SU-DHL-6 (cell line): ENCODE measurements around the gene SMTNL2.

Experiments used
- H2AFZ ChIP-seq: fragments of 200-600 bp; sonication (generic); 2 replicates; pipeline ENCODE4 v1.6.1; 2014; ENCODE audit warnings: low read depth, mild to moderate bottlenecking, moderate library complexity, mixed read lengths, antibody characterized with exemption, low read length; ENCODE audit not compliant: severe bottlenecking
- H3F3A ChIP-seq: fragments of 200-600 bp; shearing (Covaris generic); 2 replicates; pipeline ENCODE4 v1.6.0; 2016; ENCODE audit warnings: antibody characterized with exemption, mild to moderate bottlenecking; ENCODE audit not compliant: insufficient read depth
- H3K27ac ChIP-seq: fragments of 200-600 bp; sonication (generic); 2 replicates; pipeline ENCODE4 v1.5.1; 2016; ENCODE audit warnings: low read depth, mild to moderate bottlenecking, low read length, moderate library complexity, mixed read lengths
- H3K27me3 ChIP-seq: fragments of 200-600 bp; sonication (generic), shearing (Covaris generic); 2 replicates; pipeline ENCODE4 v1.6.0; 2014; ENCODE audit warnings: mild to moderate bottlenecking, low read length
- H3K36me3 ChIP-seq: fragments of 200-600 bp; sonication (generic); 2 replicates; pipeline ENCODE4 v1.6.1; 2014; ENCODE audit warnings: mild to moderate bottlenecking, low read length, mixed read lengths
- H3K4me2 ChIP-seq: fragments of 300-600, 200-600 bp; shearing (Covaris generic), sonication (generic); 2 replicates; pipeline ENCODE4 v1.6.0; 2014; ENCODE audit warnings: low read length, low read depth, mild to moderate bottlenecking; ENCODE audit not compliant: poor library complexity, severe bottlenecking
- H3K4me3 ChIP-seq: fragments of 200-600 bp; sonication (generic); 2 replicates; pipeline ENCODE4 v1.5.1; 2014; ENCODE audit warnings: antibody characterized with exemption, low read length, mild to moderate bottlenecking, mixed read lengths; ENCODE audit not compliant: insufficient read depth, poor library complexity, severe bottlenecking
- H3K79me2 ChIP-seq: fragments of 200-600 bp; sonication (generic); 2 replicates; pipeline ENCODE4 v1.6.1; 2014; ENCODE audit warnings: mild to moderate bottlenecking, low read length, moderate library complexity; ENCODE audit not compliant: insufficient read depth
- H3K9ac ChIP-seq: fragments of 200-600 bp; sonication (generic); 2 replicates; pipeline ENCODE4 v1.7.0; 2014; ENCODE audit warnings: mild to moderate bottlenecking, low read length
- H3K9me2 ChIP-seq: fragments of 200-600 bp; sonication (generic); replicated peaks from 2 replicates; pipeline ENCODE4 v1.6.1; 2014; ENCODE audit warnings: low read length; ENCODE audit not compliant: insufficient read depth
- H3K9me3 ChIP-seq: fragments of 200-600 bp; sonication (generic); 2 replicates; pipeline ENCODE4 v1.6.1; 2014; ENCODE audit warnings: low read length, mixed read lengths; ENCODE audit not compliant: insufficient read depth
- H4K20me1 ChIP-seq: fragments of 200-600 bp; sonication (generic); 2 replicates; pipeline ENCODE4 v1.6.1; 2014; ENCODE audit warnings: low read depth, mild to moderate bottlenecking, antibody characterized with exemption, low read length, moderate library complexity, mixed read lengths
- EZH2phosphoT487 ChIP-seq: fragments of 200-600 bp; sonication (generic), shearing (Covaris generic); conservative IDR thresholded peaks from 2 replicates; pipeline ENCODE4 v1.6.1; 2018; ENCODE audit warnings: mild to moderate bottlenecking, antibody characterized with exemption, low read length, moderate library complexity, mixed read lengths
- TF ChIP-seq, protein P1 (sequence below): fragments of 200-600 bp; sonication (generic); IDR thresholded peaks from one replicate; pipeline ENCODE4 v1.5.1; 2017; ENCODE audit warnings: antibody characterized with exemption, mild to moderate bottlenecking, low read length, moderate library complexity; ENCODE audit not compliant: insufficient read depth, poor library complexity, severe bottlenecking

The SMTNL2 gene

DNA sequence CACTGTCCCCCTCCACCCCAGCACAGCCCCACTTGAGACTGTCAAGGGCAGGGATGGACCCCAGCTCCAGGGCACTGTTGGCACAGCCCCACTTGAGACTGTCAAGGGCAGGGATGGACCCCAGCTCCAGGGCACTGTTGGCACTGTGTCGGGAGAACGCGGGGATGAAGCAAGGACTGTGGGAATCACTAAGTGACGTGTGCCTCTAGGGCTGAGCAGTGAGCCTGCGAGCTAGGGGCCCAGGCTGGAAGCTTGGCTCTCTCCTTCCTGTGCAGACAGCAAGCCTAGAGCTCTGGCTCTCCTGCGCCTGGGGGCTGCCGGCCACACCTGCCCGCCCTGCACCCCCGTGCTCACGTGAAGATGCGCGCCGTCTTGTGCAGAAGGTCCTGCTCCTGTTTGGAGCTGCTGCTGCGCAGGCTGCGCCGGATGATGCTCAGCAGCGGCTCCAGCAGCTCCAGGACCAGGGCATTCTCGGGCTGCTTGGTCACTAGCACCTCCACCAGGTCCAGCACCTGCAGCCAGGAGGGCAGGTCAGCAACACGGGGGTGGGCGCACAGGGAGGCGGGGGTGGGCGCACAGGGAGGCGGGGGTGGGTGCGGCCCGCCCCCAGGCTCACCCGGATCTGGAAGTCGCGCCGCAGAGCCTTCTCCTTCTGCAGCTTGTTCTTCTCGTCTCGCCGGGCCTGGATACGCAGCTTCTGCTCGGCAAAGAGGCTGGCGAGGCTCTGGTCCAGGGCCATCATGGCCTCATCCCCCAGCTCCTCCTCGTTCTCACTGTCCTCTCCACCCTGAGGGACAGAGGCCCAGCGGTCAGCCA, 40.0 kb upstream of the SMTNL2 start:
- TF ChIP-seq, protein P1, sequence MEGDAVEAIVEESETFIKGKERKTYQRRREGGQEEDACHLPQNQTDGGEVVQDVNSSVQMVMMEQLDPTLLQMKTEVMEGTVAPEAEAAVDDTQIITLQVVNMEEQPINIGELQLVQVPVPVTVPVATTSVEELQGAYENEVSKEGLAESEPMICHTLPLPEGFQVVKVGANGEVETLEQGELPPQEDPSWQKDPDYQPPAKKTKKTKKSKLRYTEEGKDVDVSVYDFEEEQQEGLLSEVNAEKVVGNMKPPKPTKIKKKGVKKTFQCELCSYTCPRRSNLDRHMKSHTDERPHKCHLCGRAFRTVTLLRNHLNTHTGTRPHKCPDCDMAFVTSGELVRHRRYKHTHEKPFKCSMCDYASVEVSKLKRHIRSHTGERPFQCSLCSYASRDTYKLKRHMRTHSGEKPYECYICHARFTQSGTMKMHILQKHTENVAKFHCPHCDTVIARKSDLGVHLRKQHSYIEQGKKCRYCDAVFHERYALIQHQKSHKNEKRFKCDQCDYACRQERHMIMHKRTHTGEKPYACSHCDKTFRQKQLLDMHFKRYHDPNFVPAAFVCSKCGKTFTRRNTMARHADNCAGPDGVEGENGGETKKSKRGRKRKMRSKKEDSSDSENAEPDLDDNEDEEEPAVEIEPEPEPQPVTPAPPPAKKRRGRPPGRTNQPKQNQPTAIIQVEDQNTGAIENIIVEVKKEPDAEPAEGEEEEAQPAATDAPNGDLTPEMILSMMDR: no peak
- H3K4me3 ChIP-seq: no peak overlapping the region
- H4K20me1 ChIP-seq: no peaks in the 10 kb centered on the region
- no peak overlapping the region for H3K27ac ChIP-seq
- H3F3A ChIP-seq: no peaks in the 10 kb centered on the region
- H3K9me3 ChIP-seq: no peaks in the 10 kb centered on the region
- no peaks in the 10 kb centered on the region for H3K27me3 ChIP-seq
- H3K9ac ChIP-seq: no peak overlapping the region
- H3K79me2 ChIP-seq: no peaks in the 10 kb centered on the region
- no peak overlapping the region for H2AFZ ChIP-seq
- H3K9me2 ChIP-seq: no peaks in the 10 kb centered on the region
- peaks cover 3% of the 10 kb centered on the region; the same call in 1 of the 2 replicates for H3K36me3 ChIP-seq
- no peak overlapping the region for H3K4me2 ChIP-seq

DNA sequence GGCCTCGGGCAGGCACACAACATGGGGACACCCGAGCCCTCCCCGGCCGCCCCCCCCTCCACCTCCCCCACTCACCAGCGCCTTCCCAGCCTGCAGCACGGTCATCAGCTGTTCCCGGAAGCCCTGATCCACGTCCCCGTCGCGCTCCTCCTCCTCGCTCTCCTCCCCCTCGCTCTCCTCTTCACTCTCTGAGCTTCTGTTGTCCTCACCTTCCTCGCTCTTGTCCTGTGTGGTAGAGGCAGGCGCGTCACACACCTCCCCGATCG, 39.4 kb upstream of the SMTNL2 start:
- H3K9me3 ChIP-seq: no peaks in the 10 kb centered on the region
- H3K79me2 ChIP-seq: no peaks in the 10 kb centered on the region
- no peaks in the 10 kb centered on the region for H3K27me3 ChIP-seq
- H4K20me1 ChIP-seq: no peaks in the 10 kb centered on the region
- H2AFZ ChIP-seq: no peak overlapping the region
- no peaks in the 10 kb centered on the region for H3K9me2 ChIP-seq
- peaks cover 3% of the 10 kb centered on the region; the same call in 1 of the 2 replicates for H3K36me3 ChIP-seq
- no peak overlapping the region for H3K4me2 ChIP-seq
- no peak overlapping the region for H3K9ac ChIP-seq
- TF ChIP-seq, protein P1: no peak
- TF ChIP-seq EZH2phosphoT487: no peak
- no peak overlapping the region for H3K27ac ChIP-seq
- no peaks in the 10 kb centered on the region for H3F3A ChIP-seq
- H3K4me3 ChIP-seq: no peak overlapping the region

DNA sequence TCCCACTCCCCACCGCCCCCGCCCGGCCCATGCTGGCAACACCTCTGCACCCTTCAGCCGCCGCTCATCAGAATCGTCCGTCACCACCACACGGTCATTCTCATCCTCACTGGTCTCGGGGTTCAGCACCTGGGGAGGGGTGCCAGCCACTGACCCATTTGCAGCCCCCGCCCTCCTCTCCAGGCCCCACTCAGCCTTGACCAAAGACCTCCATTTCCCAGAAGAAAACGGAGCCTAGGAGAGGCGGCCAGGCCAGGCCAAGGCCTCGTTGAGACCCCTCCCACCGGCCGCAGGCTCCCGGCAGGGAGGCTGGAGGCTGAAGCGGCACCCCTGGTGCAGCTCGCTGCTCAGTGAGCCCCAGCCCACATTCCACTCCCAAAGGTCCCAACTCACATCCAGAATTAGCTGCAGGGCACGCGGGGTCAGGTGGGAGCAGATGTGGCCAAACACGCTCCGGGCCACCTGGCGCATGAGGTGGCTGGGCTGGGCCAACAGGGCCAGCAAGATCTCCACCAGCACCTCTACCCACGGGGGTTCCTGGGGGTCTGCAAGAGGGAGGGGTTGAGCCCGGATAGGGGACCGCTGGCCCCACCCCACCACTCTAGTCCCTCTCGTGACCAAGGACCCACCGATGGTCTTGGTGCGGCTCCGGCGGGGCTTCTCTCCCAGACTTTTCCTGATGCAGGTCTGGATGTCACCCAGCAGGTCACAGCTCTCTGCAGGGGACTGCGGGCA, 38.9 kb upstream of the SMTNL2 start:
- Histone ChIP-seq H3K9ac (no peak overlapping the region), H3K27ac (no peak overlapping the region), H2AFZ (no peak overlapping the region), H3K4me3 (no peak overlapping the region), H3F3A (no peaks in the 10 kb centered on the region), H3K27me3 (no peaks in the 10 kb centered on the region), H3K9me3 (no peaks in the 10 kb centered on the region), H4K20me1 (no peaks in the 10 kb centered on the region), H3K4me2 (no peak overlapping the region), H3K79me2 (no peaks in the 10 kb centered on the region), H3K9me2 (no peaks in the 10 kb centered on the region), H3K36me3 (peaks cover 3% of the 10 kb centered on the region; the same call in 1 of the 2 replicates)
- no peak for TF ChIP-seq EZH2phosphoT487
- TF ChIP-seq, protein P1: no peak
